ENCODE measurements around the gene PPP4C.

PPP4C gene

DNA sequence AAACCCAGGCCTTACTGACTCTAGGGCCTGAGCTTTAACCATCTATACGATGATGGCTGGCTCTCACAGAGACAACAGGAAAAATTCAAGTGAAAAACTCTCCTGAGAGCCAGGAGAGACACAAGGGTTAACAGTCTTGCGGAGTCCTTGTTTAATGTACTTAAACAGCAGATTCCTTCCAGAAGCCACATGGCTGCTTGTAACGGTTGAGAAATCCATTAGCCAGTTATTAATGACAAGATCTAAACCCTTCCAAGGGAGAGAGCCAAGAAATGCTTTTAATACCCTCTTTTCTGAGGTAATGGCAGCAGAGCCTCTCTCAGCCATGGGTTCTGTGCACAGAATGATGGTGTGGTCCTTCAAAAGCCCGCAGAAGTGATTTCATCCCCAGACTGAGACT is 15.4 kb upstream of the PPP4C start:
- DNase-seq: no peak

DNA sequence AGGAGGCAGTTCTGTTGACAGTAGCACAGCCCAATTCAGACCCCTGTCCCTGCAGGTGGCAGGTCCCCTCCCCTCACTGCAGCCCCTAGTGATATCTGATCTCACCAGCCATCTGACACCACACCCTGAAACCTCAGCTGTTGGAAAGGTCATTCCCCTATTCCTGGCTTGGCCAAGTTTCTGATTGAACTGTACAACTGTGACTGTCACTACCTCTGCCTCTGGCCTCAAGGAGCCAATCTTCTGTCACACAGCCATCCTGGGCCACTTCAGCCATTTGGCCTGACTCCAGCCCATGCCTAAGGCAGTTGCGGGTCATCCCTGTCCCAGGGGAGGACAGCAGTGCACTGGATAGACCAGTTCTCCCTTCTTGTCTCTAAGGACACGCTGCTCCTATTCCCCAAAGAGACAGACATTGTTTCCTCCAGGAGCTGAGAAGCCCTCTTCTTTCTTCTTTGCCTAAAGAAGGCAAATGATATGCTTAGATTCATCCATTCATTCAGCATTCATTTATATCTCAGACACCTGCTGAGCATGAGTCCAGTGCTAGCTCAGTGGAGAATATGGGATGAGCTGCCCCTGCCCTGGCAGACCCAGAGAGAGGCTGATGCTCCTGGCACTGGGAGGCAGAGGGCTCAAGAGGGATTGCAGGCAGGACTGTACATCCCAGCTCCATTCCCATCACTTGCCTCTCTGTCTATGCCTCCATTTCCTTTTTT is 14.8 kb upstream of the PPP4C start:
- no peak for DNase-seq

- no peak for DNase-seq
These were observed 12.4 kb upstream of the PPP4C start for GRCh38 chr16:30063278-30063892.

DNA sequence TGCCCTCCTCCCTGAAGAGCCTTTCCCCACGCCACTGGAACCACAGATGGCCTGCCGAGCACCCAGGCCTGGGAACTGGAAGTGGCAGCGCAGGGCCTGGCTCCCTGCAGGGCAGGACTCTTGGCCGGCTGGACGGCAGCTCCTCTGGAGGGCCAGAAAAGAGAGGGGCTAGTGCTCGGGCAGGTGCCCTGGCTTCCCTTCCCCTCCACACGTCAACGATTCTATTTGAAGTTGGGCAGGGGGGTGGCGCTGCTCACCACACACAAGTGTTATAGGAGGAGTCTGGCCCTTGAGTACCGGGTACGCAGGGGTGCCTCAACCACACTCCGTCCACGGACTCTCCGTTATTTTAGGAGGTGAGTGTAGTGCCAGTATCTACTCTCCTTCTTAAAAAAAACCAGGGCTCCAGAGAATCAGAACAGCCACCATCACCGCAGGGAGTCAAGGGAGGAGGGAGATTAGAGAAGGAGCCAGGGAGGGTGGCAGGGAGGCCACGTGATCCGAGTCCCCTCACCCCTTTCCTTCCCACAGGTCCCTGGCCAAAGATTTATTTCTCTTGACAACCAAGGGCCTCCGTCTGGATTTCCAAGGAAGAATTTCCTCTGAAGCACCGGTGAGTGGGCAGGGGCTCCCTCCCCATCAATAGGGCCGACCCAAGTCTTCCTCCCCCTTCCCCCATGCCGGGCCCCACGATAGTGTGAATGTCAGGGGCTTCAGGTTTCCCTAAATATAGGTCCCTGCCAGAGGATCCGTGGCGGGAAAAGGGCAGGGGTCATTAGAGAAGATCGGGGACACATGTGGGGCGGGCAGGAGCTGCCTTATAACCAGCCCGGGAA is 11.7 kb upstream of the PPP4C start:
- no peak for DNase-seq

- DNase-seq: no peak
These were observed 11.1 kb upstream of the PPP4C start for GRCh38 chr16:30064729-30065101.

DNA sequence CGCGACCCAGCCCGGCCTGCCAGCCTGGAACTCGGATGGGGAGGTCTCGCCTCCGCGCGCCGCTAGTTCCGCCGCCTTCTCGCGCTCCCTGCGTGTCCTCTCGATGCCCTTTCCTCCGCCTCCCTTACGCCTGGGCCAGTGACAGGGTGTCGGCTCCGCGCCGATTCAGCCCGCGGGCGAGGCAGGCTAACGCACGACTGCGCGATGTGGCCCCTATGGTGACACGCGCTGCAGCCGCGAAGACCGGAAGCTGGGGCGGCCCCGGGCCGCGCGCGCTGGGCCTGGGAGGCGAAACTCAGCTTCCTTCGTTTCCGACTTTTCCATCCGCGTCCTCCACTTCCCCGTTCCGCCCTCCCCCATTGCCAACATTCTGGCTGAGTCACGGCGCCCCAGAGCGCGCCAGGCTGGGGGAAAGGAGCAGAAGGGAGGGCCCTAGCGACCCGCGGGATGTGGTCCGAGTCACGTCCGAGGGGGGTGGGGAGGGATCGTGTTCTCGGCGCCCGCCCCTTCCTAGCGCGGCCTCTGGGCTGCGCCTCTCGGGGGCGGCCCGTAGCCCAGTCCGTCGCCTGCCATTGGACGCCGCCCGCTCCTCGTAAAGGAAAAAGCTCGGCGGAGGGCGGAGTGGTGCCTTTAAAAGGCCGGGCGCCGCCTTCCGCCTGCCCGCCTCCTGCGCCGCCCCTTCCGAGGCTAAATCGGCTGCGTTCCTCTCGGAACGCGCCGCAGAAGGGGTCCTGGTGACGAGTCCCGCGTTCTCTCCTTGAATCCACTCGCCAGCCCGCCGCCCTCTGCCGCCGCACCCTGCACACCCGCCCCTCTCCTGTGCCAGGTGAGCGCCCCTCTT is 10.5 kb upstream of the PPP4C start, which contains the start of gene ALDOA:
Gene ALDOA, plus strand, starts transcription at position 659 of the 841 bp plus-strand sequence. CDS start 1,138 bp downstream, outside the sequence.
- DNase-seq: peak; percentile 65

- no peak for DNase-seq
These were observed 9.6 kb upstream of the PPP4C start for GRCh38 chr16:30065943-30066760.

DNA sequence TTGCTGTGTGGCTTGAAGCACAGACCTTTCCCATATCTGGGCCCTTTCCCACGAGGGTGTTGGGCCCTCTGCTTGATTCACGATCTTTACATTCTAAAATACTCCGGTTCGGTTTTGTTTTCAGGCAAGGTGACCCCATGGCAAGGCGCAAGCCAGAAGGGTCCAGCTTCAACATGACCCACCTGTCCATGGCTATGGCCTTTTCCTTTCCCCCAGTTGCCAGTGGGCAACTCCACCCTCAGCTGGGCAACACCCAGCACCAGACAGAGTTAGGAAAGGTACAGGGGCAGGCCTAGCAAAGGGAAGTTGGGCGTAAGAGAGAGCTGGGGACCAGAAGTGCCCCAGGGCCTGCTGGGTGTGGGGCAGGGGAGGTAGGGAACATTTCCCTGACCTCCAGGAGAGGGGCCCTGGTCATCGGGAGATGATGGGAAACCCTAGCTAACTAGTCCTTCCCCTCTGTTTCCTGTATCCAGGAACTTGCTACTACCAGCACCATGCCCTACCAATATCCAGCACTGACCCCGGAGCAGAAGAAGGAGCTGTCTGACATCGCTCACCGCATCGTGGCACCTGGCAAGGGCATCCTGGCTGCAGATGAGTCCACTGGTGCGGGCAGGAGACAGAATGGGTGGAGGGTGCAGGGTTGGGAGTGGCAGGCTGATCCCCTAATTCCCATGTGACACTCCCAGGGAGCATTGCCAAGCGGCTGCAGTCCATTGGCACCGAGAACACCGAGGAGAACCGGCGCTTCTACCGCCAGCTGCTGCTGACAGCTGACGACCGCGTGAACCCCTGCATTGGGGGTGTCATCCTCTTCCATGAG is 8.8 kb upstream of the PPP4C start:
- DNase-seq: no peak

- no peak for DNase-seq
These were observed 8.2 kb upstream of the PPP4C start for GRCh38 chr16:30067584-30067916.

DNA sequence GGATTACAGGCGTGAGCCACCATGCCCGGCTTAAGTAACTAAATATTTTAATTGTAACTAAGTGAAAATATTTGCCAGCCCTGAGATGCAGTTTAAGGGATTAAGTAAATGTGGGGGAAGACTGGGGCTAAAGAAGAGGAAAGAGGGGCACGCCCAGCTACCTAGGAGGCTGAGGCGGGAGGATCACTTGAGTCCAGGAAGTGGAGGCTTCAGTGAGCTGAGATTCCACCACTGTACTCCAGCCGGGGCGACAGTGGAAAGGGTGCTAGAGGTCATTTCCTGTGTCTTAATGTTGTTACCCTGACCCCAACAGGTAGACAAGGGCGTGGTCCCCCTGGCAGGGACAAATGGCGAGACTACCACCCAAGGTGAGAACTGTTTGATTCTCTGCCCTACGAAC is 7.5 kb upstream of the PPP4C start:
- no peak for DNase-seq

DNA sequence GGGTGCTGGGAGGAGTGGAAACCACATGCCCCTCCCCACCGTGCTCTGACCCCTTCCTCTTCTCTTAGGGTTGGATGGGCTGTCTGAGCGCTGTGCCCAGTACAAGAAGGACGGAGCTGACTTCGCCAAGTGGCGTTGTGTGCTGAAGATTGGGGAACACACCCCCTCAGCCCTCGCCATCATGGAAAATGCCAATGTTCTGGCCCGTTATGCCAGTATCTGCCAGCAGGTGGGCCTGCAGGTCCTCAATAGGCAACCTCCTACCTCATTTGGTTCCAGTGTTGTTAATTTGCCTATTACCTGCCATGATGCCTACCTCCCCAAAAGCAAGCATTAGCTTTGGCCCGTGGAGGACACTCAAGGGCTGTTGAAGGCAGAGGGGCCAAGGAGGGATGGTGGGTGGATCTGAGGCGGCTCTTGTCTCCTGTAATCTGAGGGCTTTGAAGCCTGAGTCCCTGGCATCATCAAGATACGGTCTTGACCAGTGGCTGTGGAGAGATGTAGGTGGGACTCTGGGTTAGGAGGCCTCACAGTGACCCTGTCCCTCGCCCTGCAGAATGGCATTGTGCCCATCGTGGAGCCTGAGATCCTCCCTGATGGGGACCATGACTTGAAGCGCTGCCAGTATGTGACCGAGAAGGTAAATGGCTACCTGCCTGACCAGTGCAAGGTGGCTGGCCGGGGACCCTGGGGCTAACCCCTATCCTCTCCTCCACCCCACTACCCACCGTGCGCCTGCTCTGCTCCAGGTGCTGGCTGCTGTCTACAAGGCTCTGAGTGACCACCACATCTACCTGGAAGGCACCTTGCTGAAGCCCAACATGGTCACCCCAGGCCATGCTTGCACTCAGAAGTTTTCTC is 6.8 kb upstream of the PPP4C start:
- no peak for DNase-seq

DNA sequence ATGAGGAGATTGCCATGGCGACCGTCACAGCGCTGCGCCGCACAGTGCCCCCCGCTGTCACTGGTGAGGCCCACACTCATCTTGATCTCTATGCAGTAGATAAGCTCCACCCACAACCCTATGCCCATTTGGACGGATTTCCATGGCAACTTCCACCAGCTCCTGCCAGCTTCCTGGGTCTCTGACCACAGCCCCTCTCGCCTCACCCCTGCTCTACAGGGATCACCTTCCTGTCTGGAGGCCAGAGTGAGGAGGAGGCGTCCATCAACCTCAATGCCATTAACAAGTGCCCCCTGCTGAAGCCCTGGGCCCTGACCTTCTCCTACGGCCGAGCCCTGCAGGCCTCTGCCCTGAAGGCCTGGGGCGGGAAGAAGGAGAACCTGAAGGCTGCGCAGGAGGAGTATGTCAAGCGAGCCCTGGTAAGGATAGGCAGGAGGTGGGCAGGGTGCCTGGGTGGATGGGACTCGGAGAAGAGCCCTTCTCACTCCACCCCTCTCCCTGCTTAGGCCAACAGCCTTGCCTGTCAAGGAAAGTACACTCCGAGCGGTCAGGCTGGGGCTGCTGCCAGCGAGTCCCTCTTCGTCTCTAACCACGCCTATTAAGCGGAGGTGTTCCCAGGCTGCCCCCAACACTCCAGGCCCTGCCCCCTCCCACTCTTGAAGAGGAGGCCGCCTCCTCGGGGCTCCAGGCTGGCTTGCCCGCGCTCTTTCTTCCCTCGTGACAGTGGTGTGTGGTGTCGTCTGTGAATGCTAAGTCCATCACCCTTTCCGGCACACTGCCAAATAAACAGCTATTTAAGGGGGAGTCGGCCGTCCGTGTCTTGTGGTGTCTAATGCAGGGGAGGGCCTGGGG is 6.0 kb upstream of the PPP4C start:
- no peak for DNase-seq

GRCh38 chr16:30070490-30070889 is 5.3 kb upstream of the PPP4C start:
- no peak for DNase-seq

DNA sequence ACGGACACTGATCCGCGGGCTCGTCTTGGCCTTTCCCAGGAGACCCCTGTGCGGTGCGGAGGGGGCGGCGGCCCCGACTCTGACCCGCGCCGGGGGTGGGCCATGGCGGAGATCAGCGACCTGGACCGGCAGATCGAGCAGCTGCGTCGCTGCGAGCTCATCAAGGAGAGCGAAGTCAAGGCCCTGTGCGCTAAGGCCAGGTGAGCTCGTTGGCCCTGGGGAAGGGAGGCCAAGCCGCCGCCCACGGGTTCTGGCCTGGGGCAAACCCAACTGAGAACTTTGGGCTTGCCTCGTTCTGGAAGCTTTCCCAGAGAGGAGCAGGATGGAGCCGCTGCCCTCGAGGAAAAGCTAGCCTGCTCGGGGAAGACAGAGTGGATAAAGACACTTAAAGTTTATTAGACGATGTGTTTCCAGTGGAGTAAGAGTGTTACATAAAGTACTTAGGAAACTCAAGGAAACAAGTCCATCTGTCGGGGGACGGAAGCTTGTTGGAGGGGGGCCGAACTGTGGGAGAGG is 540 bp downstream of the PPP4C start:
- DNase-seq: no peak

DNA sequence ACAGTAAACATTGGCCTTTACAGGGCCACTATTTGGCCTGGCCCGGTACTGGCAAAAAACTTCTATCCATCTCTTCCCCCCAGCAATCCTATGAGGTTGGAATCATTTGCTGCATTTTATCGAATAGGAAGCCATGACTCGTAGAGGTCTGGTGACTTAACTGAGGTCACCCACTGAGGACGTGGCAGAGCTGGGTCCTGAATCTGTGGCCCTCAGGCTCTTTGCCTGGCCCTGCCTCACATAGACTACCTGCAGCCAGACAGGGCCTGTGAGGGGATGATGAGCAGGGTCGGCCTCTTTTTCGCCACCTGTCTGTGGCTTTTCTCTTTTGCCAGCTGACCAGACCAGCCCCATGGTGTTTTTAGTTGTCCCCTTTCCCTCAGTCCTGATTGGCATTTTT is 1.9 kb downstream of the PPP4C start:
- DNase-seq: no peak

DNA sequence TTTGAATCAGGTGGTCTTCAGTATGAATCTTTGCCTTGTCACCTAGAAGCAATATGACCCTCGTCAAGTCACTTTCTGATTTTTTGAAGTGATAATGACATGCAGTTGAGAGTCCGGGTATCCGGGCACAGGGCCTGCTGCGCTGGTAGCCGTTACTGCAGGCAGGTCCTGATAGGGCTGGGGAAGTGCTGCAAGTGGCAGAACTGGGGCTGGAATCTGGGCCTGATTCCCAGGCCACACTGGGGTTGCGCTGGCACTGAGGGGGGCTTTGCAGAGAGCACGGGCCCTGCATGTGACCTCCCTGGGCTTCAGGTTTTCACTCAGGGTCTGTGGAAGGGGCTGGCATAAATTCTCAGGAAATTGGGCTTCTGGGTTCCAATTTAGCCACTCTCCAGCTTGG is 3.0 kb downstream of the PPP4C start:
- no peak for DNase-seq

DNA sequence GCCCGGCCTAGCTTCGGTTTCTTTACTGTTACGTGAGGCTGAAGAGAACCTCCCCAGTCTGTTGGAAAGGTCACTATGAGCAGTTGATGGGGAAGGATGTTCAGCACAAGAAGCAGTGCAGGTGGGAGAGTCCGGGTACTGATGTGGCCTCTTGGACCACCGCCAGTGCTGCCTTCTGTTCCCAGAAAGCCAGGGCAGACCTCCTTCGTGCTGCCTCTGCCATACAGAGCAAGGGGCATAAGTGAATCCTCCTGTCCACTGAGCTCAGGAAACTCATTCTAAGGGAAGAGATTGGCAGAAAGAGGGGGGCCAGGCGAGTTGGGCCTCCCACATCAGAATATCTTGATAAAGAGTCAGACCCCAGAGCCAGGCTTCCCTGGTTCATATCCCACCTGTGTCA is 3.7 kb downstream of the PPP4C start:
- DNase-seq: no peak

DNA sequence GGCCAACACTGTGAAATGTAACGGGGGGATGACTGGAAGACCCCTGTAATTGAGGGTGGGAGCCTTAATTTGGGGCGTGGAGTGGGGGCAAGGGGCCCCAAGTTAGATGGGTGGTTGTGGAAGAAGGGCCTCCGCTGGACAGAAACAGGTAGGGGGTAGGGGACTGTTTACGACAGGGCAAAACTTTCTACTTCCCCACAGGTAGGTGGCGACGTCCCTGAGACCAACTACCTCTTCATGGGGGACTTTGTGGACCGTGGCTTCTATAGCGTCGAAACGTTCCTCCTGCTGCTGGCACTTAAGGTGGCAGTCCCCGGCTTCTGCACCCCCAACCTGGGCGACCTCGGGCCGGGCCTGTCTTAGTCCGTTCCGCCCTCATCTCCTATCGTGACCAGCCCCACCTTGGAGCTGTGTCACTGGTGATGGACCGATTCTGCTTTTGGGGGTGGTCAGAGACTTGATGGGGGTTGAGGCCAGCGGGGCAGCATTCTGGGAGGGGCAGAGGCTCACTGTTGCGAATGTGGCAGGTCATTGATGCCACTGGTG is 6.8 kb downstream of the PPP4C start:
- DNase-seq: no peak

Measured in 8988T (cell line).